Panc1 (cell line): ENCODE results near the gene MEX3D. TPM values are rescaled to one million over a fixed set of nuclear protein-coding genes. Genes with fewer than 3 reads are reported as not detected.
A peak's percentile ranks its signal among the peaks of the same experiment; 100 is the strongest.

Experiments used
- ATAC-seq: fragments of 200-7000 bp; cut with Tn5 transposase; 2 replicates; pipeline ENCODE4 v1.9.1; 2020; ENCODE audit warnings: mild to moderate bottlenecking, moderate library complexity
- BruUV-seq: library from RNA; stranded (reverse); fragments of 400-500 nt; replicated peaks from 2 replicates; lab custom pipeline; 2021; lab: Mats Ljungman, UMichigan
- CTCF ChIA-PET: fragments of 300-600 bp; sonication (Branson Sonifier 250); formaldehyde crosslinking; loops from one replicate; lab custom pipeline; 2022; ENCODE audit warnings: antibody characterized with exemption; lab: Charles Lee
- POLR2A ChIA-PET: fragments of 300-600 bp; sonication (Branson Sonifier 250); formaldehyde crosslinking; loops from one replicate; lab custom pipeline; 2022; ENCODE audit warnings: antibody characterized with exemption; lab: Charles Lee
- DNase-seq: peaks from one replicate; pipeline ENCODE4 v3.0.0-alpha.2; 2010; ENCODE audit warnings: low read depth, low spot score
- H3K27ac ChIP-seq: 2 replicates; pipeline ENCODE4 v1.5.1; 2011; ENCODE audit warnings: mild to moderate bottlenecking, low read length, inconsistent platforms
- H3K27me3 ChIP-seq: fragments of 200-500 bp; sonication (Bioruptor generic); 2 replicates; pipeline ENCODE4 v1.6.0; 2014; ENCODE audit warnings: low read length, inconsistent platforms; ENCODE audit not compliant: control insufficient read depth, insufficient read depth
- H3K36me3 ChIP-seq: fragments of 200-500 bp; sonication (Bioruptor generic); 2 replicates; pipeline ENCODE4 v1.5.1; 2014; ENCODE audit warnings: inconsistent platforms, mild to moderate bottlenecking, low read length, moderate library complexity; ENCODE audit not compliant: control insufficient read depth, insufficient read depth
- H3K4me1 ChIP-seq: 2 replicates; pipeline ENCODE4 v1.5.1; 2011; ENCODE audit warnings: inconsistent platforms, mild to moderate bottlenecking, low read length, moderate library complexity; ENCODE audit not compliant: control insufficient read depth, insufficient read depth
- H3K4me3 ChIP-seq, 2 experiments: 2 replicates each; pipeline ENCODE4 v1.5.1; 2011 to 2012; ENCODE audit warnings: low read depth in 2 of 2, low read length in 2 of 2, mild to moderate bottlenecking in 2 of 2, inconsistent platforms in 1 of 2, moderate library complexity in 1 of 2
- H3K9me3 ChIP-seq: fragments of 200-500 bp; sonication (Bioruptor generic); 2 replicates; pipeline ENCODE4 v1.5.1; 2014; ENCODE audit warnings: low read depth, mild to moderate bottlenecking, inconsistent platforms, low read length, moderate library complexity; ENCODE audit not compliant: control insufficient read depth, insufficient read depth
- CTCF ChIP-seq: fragments of 450-650 bp; IDR thresholded peaks from 2 replicates; pipeline ENCODE4 v1.5.1; 2017; ENCODE audit warnings: mild to moderate bottlenecking
- POLR2AphosphoS5 ChIP-seq: IDR thresholded peaks from 2 replicates; pipeline ENCODE4 v1.6.1; 2012; ENCODE audit warnings: mild to moderate bottlenecking, low read depth, low read length, moderate library complexity
- SIN3A ChIP-seq: IDR thresholded peaks from 2 replicates; pipeline ENCODE4 v1.6.1; 2012; ENCODE audit warnings: low read depth, mild to moderate bottlenecking, low read length, moderate library complexity, borderline replicate concordance; ENCODE audit not compliant: insufficient read depth
- TCF7L2 ChIP-seq: IDR thresholded peaks from 2 replicates; pipeline ENCODE4 v1.6.1; 2011; ENCODE audit warnings: mild to moderate bottlenecking, low read depth, low read length, inconsistent platforms
- in situ Hi-C: cut with HindIII; loops from 2 replicates; pipeline ENCODE4 v1.10.0; 2016; ENCODE audit warnings: low sequenced_read_pairs, low pct_unique_long_range_greater_than_20kb
- intact Hi-C: fragments of 100-400 bp; cut with micrococcal nuclease; formaldehyde crosslinking; loops from one replicate; pipeline ENCODE4 v1.10.0; 2022; ENCODE audit not compliant: unreplicated experiment
- total RNA-seq: library from RNA; stranded (reverse); gene quantifications from one replicate; pipeline ENCODE4 v1.2.1, GENCODE V29; 2021; ENCODE audit not compliant: unreplicated experiment
- TF ChIP-seq, protein P1 (sequence below), 2 experiments: IDR thresholded peaks; 2 replicates each; pipeline ENCODE4 v1.6.1; 2011 to 2012; ENCODE audit warnings: low read depth in 2 of 2, control low read depth in 1 of 2, low read length in 1 of 2, mild to moderate bottlenecking in 1 of 2, moderate library complexity in 1 of 2; ENCODE audit not compliant: insufficient read depth in 1 of 2

The MEX3D gene
- total RNA-seq, 1 experiment from 2014 or later = 73.7 TPM

GRCh38 chr19:1608359-1609102 is 40.4 kb upstream of the MEX3D start:
- ATAC-seq (no peak), DNase-seq (no peak)
- Histone ChIP-seq H3K4me3 (no peak overlapping the region), H3K27ac (no peak overlapping the region; the same call in 1 of the 2 replicates), H3K36me3 (no peaks in the 10 kb centered on the region; the same call in 1 of the 2 replicates), H3K27me3 (no peaks in the 10 kb centered on the region), H3K9me3 (no peaks in the 10 kb centered on the region), H3K4me1 (peaks cover 22% of the 10 kb centered on the region)
- TF ChIP-seq POLR2AphosphoS5 (no peak), TCF7L2 (no peak)
- TF ChIP-seq, protein P1, sequence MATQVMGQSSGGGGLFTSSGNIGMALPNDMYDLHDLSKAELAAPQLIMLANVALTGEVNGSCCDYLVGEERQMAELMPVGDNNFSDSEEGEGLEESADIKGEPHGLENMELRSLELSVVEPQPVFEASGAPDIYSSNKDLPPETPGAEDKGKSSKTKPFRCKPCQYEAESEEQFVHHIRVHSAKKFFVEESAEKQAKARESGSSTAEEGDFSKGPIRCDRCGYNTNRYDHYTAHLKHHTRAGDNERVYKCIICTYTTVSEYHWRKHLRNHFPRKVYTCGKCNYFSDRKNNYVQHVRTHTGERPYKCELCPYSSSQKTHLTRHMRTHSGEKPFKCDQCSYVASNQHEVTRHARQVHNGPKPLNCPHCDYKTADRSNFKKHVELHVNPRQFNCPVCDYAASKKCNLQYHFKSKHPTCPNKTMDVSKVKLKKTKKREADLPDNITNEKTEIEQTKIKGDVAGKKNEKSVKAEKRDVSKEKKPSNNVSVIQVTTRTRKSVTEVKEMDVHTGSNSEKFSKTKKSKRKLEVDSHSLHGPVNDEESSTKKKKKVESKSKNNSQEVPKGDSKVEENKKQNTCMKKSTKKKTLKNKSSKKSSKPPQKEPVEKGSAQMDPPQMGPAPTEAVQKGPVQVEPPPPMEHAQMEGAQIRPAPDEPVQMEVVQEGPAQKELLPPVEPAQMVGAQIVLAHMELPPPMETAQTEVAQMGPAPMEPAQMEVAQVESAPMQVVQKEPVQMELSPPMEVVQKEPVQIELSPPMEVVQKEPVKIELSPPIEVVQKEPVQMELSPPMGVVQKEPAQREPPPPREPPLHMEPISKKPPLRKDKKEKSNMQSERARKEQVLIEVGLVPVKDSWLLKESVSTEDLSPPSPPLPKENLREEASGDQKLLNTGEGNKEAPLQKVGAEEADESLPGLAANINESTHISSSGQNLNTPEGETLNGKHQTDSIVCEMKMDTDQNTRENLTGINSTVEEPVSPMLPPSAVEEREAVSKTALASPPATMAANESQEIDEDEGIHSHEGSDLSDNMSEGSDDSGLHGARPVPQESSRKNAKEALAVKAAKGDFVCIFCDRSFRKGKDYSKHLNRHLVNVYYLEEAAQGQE (IDR thresholded peaks at IDR 0.05; ENCODE audit: insufficient read depth in 1 of 2, low read depth in 2 of 2, low read length in 1 of 2) = 0 out of 4 replicates have a peak, but pooled peaks of 1 of the 2 experiments have one; percentile 33
- ChIA-PET CTCF (interaction anchor here (0.6 kb wide), 1 partner anchor 172 kb away, joined by 3 read pairs; no protein-coding TSS in a partner anchor), POLR2A (interaction anchor here (0.7 kb wide), 1 partner anchor 159 kb away, joined by 5 read pairs; no protein-coding TSS in a partner anchor)
- BruUV-seq = no TSS peak
- in situ Hi-C loops (no loop called here), intact Hi-C loops (no loop called here)

DNA sequence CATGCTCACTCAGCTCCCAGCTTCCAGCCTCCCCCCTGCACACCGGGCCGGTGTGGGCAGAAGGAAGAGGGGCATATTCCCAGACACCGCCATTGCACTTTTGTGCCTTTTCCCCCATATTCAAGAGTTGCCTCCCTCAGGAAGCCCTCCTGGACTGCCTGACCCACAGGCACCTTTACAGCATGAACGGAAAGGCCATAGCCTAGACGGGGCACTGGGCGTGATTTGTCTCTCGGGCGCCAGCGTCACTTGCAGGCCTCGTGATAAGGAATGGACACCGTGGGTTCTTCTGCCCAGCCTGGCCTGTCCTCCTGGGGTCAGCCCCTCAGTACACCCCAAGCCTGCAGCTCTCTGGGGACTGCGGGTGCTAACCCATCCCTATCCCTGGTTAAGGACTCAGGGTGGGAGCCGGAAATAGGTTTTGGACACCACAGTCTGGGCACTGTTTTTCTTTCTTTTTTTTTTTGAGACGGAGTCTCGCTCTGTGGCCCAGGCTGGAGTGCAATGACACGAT is 38.1 kb upstream of the MEX3D start:
- ChIA-PET POLR2A (no interaction called here), CTCF (no interaction called here)
- H3K9me3 ChIP-seq = no peaks in the 10 kb centered on the region
- in situ Hi-C loops (no loop called here), intact Hi-C loops (no loop called here)
- no peaks in the 10 kb centered on the region; the same call in 1 of the 2 replicates for H3K36me3 ChIP-seq
- TF ChIP-seq SIN3A (no peak), CTCF (no peak), POLR2AphosphoS5 (no peak), TCF7L2 (no peak)
- TF ChIP-seq, protein P1 (IDR thresholded peaks at IDR 0.05; ENCODE audit: insufficient read depth in 1 of 2, low read depth in 2 of 2, low read length in 1 of 2) = no peak
- no peaks in the 10 kb centered on the region for H3K27me3 ChIP-seq
- H3K4me1 ChIP-seq = peaks cover 26% of the 10 kb centered on the region
- ATAC-seq = no peak
- peak overlapping the region; percentile 86 to 89 for H3K4me3 ChIP-seq
- no TSS peak for BruUV-seq
- peak overlapping the region; percentile 83 for H3K27ac ChIP-seq
- DNase-seq = no peak
